KOPT-K1 (cell line): ENCODE data around the gene DAPK2.

Source experiments
- H3K27ac ChIP-seq: fragments of 200-600 bp; sonication (generic); 2 replicates; pipeline ENCODE4 v1.5.1; 2016; ENCODE audit warnings: antibody characterized with exemption, mild to moderate bottlenecking, low read depth, low read length; ENCODE audit not compliant: poor library complexity, severe bottlenecking
- H3K36me3 ChIP-seq: fragments of 200-600 bp; sonication (generic); 2 replicates; pipeline ENCODE4 v1.5.1; 2017; ENCODE audit warnings: antibody characterized with exemption, mild to moderate bottlenecking, low read length, moderate library complexity; ENCODE audit not compliant: insufficient read depth
- H3K9me3 ChIP-seq: fragments of 200-600 bp; sonication (generic); 2 replicates; pipeline ENCODE4 v1.5.1; 2017; ENCODE audit warnings: antibody characterized with exemption, low read length, mild to moderate bottlenecking; ENCODE audit not compliant: insufficient read depth, poor library complexity, severe bottlenecking

Gene DAPK2

GRCh38 chr15:64017591-64018163, 28.6 kb downstream of the DAPK2 start:
- no peaks in the 10 kb centered on the region for H3K36me3 ChIP-seq
- no peaks in the 10 kb centered on the region for H3K9me3 ChIP-seq
- no peak overlapping the region for H3K27ac ChIP-seq

DNA sequence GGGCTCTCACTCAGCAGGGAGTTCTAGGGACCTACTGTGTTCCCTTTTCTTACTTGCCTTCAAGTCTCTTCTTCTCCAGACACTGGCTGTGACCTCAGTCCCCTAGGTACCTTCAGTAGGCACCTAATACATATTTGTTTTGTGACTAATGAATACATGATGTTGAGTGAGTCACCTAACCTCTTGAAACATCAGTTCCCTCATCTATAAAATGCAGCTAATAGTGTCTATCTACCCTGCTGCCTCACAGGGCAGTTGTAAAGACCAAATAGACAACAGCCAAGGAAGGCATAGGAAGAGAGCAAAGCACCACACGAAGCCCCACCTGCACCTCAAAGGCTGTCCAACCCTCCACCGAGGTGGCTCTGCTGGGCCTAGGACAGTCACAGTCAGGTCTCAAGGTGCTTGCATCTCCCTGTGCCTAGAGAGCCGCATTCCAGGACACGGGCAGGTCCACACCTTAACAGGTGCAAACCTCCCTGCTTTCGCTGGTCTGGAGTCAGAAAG, 29.1 kb downstream of the DAPK2 start:
- no peaks in the 10 kb centered on the region for H3K9me3 ChIP-seq
- H3K27ac ChIP-seq = no peak overlapping the region
- H3K36me3 ChIP-seq = no peaks in the 10 kb centered on the region

DNA sequence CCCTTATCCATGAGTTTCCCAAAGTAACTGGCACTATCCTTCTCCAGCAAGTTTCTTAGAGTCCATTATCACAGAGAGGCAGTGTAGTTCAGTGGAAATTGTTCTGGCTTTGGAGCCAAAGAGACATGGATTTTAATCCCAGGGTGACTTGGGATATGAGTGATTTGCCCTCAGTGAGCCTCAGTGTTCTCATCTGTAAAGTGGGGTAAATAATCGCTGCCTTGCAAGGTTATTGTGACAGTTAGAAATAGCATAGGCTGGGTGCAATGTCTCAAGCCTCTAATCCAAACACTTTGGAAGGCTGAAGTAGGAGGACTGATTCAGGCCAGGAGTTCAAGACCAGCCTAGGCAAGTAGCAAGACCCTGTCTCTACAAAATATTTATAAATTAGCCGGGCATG, 30.0 kb downstream of the DAPK2 start:
- Histone ChIP-seq H3K27ac (no peak overlapping the region), H3K36me3 (no peaks in the 10 kb centered on the region), H3K9me3 (no peaks in the 10 kb centered on the region)

DNA sequence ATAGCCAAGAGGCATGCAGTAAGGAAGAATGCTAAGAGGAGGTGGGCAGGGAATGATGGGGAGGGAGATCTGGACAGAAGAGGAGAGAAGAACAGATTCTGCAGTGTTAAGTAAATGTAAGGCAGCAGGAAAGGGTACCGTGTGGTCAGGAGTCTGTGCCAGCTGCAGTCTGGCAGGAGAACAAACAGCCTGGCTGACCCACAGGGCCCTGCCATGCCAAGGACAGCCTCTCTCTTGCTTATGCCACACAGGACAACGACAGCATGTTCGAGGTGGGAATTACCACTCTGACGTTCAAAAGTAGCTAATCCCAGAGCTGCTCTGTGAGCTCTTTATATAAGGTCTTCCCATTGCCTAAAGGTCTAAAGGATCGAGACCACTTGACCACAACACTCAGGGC, 31.3 kb downstream of the DAPK2 start:
- H3K36me3 ChIP-seq = no peaks in the 10 kb centered on the region
- no peaks in the 10 kb centered on the region for H3K9me3 ChIP-seq
- H3K27ac ChIP-seq = no peak overlapping the region

DNA sequence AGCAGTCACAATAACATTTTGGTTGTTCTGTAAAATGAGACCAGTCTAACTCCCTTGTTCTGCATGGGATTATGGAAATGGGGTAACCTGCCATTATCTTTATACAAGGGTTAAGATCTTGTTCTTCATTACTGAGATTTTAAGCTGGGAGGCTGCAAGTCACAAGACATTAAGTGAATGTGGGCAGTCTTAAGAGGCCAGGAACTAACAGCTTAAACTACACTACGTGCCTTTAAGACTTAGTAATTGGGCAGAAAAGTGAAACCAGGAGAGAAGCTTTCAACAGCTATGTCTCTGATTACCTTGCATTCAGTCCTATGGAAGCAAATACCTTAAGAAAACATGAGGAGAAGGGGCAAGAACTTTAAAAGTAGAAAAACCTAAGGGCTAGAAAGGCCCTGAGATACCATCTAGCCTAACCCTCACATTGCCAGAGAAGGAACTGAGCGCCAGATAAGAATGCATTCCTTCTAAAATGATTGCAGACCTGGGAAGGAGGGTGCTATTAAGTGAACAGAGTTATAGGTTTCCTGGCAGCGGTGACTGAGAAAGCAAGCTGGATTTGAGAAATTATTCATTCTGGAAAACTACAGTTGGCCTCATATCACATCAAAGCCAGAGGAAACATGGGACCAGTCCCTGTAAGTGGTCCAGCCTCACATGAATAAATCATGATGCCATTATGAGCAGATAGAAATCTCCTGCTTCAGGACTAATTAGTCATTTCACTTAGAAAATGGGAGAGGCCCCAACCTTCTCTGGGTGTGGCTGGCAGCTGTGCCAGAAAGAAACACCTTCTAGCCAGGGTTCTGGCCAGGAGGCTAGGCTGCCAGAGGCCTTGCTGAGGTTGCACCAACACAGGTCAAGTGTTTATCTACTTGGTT, 32.9 kb downstream of the DAPK2 start:
- no peak overlapping the region for H3K27ac ChIP-seq
- no peaks in the 10 kb centered on the region for H3K9me3 ChIP-seq
- no peaks in the 10 kb centered on the region for H3K36me3 ChIP-seq

DNA sequence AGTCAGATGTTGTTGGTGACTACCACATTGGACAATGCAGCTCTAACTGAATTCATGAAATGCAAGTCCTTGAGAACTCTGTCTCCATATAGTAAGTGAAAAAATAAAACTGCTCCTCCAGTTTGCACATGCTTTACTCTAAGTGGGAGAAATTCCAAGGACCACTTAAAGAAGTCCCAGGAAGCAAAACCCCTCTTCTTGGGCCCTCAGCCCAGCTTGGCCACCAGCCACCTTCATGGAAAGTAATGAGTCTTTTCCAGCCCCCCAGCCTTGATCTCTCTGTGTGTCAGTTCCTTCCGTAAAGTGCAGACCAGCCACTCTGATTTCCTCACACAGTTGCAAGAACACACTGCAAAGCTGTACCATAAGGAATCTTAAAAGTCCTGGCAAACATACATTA, 34.5 kb downstream of the DAPK2 start:
- Histone ChIP-seq H3K27ac (no peak overlapping the region), H3K9me3 (no peaks in the 10 kb centered on the region), H3K36me3 (no peaks in the 10 kb centered on the region)

DNA sequence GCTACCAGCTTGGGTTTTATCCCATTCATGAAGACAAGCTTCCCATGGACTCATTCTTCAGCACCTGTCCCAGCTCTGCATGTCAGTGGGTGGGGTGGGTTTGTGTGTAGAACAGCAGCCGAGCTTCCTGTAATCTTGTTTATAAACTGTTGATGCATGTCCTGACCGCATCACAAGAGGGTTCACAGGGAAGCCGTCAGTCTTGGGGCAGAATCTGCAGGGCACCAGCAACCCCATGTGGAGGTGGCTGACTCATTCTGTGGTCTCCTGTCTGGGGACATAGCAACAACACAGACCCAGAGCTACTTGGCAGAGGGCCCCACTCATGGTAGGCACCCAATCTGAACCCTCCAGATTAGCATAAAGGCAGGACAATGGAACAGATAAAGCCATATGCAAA, 35.6 kb downstream of the DAPK2 start:
- Histone ChIP-seq H3K36me3 (no peaks in the 10 kb centered on the region), H3K9me3 (no peaks in the 10 kb centered on the region), H3K27ac (peak overlapping the region; percentile 21)

DNA sequence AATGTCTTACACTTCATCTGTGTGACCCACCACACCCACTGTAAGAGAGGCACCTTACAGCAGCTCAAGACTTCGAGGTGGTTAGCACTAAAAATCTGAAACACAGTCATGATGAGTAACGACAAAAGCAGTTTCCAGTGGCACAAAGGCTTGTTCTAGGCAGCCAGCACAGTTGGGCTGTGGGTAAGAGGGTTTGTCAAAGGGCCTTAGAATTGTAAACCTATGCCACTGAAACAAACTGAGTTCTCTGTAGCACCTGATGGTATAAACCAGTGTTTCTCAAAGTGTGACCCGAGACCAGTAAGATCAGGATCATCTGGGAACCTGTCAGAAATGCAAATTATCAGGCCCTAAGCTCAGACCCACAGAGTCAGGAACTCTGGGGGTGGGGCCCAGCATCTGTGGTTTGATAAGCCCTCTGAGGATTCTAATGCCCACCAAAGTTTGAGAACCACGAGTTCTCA, 36.5 kb downstream of the DAPK2 start:
- Histone ChIP-seq H3K27ac (no peak overlapping the region), H3K9me3 (no peaks in the 10 kb centered on the region), H3K36me3 (no peaks in the 10 kb centered on the region)

- Histone ChIP-seq H3K27ac (no peak overlapping the region), H3K9me3 (no peaks in the 10 kb centered on the region), H3K36me3 (no peaks in the 10 kb centered on the region)
Measured at GRCh38 chr15:64009241-64009640, 37.0 kb downstream of the DAPK2 start.

DNA sequence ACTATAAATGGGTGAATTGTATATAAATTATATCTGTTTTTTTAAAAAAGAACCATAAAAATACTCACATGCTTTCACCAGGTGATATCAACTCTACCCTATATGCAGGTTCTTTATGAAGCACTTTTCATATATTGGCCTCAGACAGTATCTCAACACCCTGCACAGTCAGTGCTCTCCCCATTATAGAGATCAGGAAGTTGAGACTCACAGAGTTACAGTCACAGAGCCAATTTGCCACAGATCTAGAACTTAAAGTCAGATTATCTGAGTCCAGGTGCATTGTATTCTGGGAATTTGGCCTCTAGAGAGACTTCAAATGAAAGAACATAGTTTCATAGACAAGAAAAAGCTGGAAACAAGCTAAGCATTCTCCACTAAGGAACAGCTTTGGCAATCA, 38.1 kb downstream of the DAPK2 start:
- no peak overlapping the region for H3K27ac ChIP-seq
- H3K9me3 ChIP-seq = no peaks in the 10 kb centered on the region
- no peaks in the 10 kb centered on the region for H3K36me3 ChIP-seq

DNA sequence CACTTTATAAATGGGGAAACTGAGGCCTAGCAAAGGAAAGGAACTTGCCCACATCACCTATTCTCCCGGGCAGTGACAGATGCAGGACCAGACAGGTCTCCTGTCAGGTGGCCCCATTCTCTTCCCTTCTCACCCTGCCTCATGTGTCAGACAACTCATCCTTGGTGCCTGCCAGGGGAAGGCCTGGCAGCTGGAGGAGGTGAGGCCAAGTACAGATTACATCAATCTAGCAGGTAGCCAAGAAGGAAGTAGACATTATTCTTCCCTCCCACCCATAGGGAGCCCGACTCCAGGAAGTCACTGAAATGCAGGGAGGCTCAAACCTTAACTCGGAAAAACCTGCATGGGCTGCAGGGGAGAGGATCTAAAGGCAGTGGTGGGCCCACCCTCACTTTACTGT, 39.6 kb downstream of the DAPK2 start:
- no peaks in the 10 kb centered on the region for H3K36me3 ChIP-seq
- H3K27ac ChIP-seq = no peak overlapping the region
- H3K9me3 ChIP-seq = no peaks in the 10 kb centered on the region

DNA sequence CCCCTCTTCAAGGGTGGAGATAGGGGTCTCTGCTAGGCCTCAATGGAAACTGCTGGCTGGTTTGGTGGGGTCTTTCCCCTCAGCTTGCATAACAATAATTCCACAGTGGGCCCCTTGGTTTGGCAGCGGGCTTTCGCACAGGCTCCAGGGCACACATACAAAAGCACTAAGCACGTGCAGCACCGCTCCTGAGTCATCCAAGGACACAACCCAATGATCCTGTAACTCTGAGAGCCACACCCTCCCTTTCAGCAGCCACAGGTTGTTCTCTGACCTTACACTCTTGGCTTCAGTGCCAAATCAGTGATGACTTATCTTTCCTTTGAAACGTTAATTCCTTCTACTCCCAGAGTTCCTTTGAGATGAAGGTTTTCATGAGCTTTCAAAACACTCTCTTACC, 41.7 kb downstream of the DAPK2 start:
- no peak overlapping the region for H3K27ac ChIP-seq
- H3K36me3 ChIP-seq = no peaks in the 10 kb centered on the region
- H3K9me3 ChIP-seq = no peaks in the 10 kb centered on the region

GRCh38 chr15:64004056-64004455, 42.2 kb downstream of the DAPK2 start:
- H3K36me3 ChIP-seq = no peaks in the 10 kb centered on the region
- H3K27ac ChIP-seq = no peak overlapping the region
- H3K9me3 ChIP-seq = no peaks in the 10 kb centered on the region

DNA sequence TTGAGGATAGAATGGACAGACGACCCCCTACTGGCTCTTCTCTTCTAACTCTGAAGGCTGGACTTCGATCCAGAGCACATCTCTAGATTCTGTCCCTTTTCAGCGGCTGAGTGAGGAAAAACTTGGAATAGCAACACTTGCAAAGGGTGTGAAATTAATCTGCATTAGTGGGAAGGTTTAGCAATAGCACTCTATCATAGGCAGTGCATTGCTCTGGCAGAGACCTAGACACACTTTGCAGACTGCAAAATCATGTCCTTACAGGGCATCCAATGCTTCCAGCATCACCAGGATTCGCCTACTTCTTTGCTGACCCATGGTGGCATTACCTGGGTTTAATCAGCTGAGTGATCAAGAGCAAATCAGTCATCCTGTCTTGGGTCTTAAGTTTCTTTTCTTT, 43.1 kb downstream of the DAPK2 start:
- Histone ChIP-seq H3K27ac (no peak overlapping the region), H3K36me3 (no peaks in the 10 kb centered on the region), H3K9me3 (no peaks in the 10 kb centered on the region)

DNA sequence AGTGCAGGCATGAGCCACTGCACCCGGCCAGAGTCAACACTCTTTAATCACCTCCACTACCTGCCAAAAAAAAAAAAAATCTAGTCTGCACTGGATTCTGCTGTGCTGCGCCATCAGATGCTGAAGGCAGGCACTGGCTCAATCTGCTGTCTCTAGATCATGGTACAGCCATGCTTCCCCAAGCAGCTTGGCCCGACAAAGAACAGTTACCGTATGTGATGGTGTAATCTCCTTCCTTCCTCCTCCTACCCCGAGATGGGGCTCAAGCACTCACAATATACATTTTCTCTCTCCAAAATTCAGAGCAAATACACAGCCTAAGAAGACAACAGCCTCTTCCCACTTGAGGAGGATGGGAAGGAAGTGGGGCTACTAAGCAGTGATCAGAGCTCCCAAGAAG, 45.1 kb downstream of the DAPK2 start:
- H3K36me3 ChIP-seq = no peaks in the 10 kb centered on the region
- no peak overlapping the region for H3K27ac ChIP-seq
- H3K9me3 ChIP-seq = no peaks in the 10 kb centered on the region
